OCI-LY7 (cell line): ENCODE measurements around the gene ABCA8.

Source experiments
- EZH2phosphoT487 ChIP-seq: fragments of 200-600 bp; sonication (generic); IDR thresholded peaks from 2 replicates; pipeline ENCODE4 v1.6.1; 2018; ENCODE audit warnings: low read depth, borderline replicate concordance, mild to moderate bottlenecking, mixed run types, antibody characterized with exemption, low read length, moderate library complexity, mixed read lengths
- TF ChIP-seq, protein P1 (sequence below): fragments of 200-600 bp; sonication (generic); conservative IDR thresholded peaks from 2 replicates; pipeline ENCODE4 v1.5.1; 2014; ENCODE audit warnings: mild to moderate bottlenecking, antibody characterized with exemption, low read length, moderate library complexity, mixed read lengths

- TF ChIP-seq, protein P1, sequence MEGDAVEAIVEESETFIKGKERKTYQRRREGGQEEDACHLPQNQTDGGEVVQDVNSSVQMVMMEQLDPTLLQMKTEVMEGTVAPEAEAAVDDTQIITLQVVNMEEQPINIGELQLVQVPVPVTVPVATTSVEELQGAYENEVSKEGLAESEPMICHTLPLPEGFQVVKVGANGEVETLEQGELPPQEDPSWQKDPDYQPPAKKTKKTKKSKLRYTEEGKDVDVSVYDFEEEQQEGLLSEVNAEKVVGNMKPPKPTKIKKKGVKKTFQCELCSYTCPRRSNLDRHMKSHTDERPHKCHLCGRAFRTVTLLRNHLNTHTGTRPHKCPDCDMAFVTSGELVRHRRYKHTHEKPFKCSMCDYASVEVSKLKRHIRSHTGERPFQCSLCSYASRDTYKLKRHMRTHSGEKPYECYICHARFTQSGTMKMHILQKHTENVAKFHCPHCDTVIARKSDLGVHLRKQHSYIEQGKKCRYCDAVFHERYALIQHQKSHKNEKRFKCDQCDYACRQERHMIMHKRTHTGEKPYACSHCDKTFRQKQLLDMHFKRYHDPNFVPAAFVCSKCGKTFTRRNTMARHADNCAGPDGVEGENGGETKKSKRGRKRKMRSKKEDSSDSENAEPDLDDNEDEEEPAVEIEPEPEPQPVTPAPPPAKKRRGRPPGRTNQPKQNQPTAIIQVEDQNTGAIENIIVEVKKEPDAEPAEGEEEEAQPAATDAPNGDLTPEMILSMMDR, result no peak
- TF ChIP-seq EZH2phosphoT487, result no peak
Measured at GRCh38 chr17:68835071-68835470, 120.1 kb downstream of the ABCA8 start.
